HFFc6 (cell line): ENCODE results near the gene PIK3C3. TPM values are rescaled to one million over a fixed set of nuclear protein-coding genes. Genes with fewer than 3 reads are reported as not detected.

Source experiments
- DNase-seq: peaks from one replicate; pipeline ENCODE4 v3.0.0-alpha.2; 2018
- H3K27ac Mint-ChIP-seq: 2 replicates; pipeline ENCODE4 v1.8.0; 2020; ENCODE audit warnings: mild to moderate bottlenecking, mixed read lengths
- H3K27me3 Mint-ChIP-seq: 2 replicates; pipeline ENCODE4 v1.8.0; 2021; ENCODE audit warnings: mild to moderate bottlenecking, moderate library complexity, mixed read lengths; ENCODE audit not compliant: insufficient read depth
- H3K36me3 Mint-ChIP-seq: 2 replicates; pipeline ENCODE4 v1.8.0; 2021; ENCODE audit warnings: low read depth, mixed read lengths
- H3K4me1 Mint-ChIP-seq: 2 replicates; pipeline ENCODE4 v1.8.0; 2020; ENCODE audit warnings: low read depth, mixed read lengths
- H3K4me3 Mint-ChIP-seq: 2 replicates; pipeline ENCODE4 v1.8.0; 2020; ENCODE audit warnings: mild to moderate bottlenecking, moderate library complexity, mixed read lengths
- H3K9me3 Mint-ChIP-seq: 2 replicates; pipeline ENCODE4 v1.8.0; 2020; ENCODE audit warnings: mild to moderate bottlenecking, mixed read lengths
- CTCF ChIP-seq: fragments of 200-600 bp; sonication (generic); IDR thresholded peaks from 2 replicates; pipeline ENCODE4 v1.5.0; 2021; ENCODE audit warnings: antibody characterized with exemption, mild to moderate bottlenecking
- total RNA-seq, 6 experiments: library from RNA; stranded (reverse); fragmentation: NEBNext Ultra II Directional; extraction: Animal tissue kit (Norgen Biotek cat#: 25700); gene quantifications; 2 replicates in 1 of 6; 3 replicates in 5 of 6; pipeline ENCODE4 v1.2.3, GENCODE V29; 2021

The PIK3C3 gene
- total RNA-seq, 6 experiments from 2014 or later = 38.3 to 61.7 (median 47.6) TPM

DNA sequence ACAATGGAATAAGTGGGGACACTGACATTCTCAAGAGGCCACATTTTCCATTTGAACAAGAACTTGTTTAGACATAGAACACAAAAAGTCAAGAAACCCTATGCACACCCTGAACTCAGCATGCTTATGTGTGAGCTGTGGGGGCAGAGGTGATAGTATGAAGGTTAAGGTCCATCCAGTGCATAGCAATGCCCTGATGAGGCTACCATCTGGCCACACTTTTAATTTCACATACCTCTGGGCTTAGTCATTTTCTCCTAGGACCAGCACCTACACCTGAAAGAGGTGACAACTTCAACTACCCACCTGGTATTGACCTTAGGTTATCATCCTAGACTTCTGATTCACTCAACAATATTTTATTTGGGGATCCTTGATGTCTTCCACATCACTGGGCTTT lies 139.8 kb downstream of the PIK3C3 start:
- TF ChIP-seq CTCF = no peak
- H3K9me3 Mint-ChIP-seq = no peaks in the 10 kb centered on the region
- no peaks in the 10 kb centered on the region; the same call in 1 of the 2 replicates for H3K27me3 Mint-ChIP-seq
- no peak for DNase-seq
- H3K4me1 Mint-ChIP-seq = no peaks in the 10 kb centered on the region
- no peak overlapping the region for H3K4me3 Mint-ChIP-seq
- H3K27ac Mint-ChIP-seq = no peak overlapping the region
- no peaks in the 10 kb centered on the region for H3K36me3 Mint-ChIP-seq

GRCh38 chr18:42095732-42096377 lies 140.8 kb downstream of the PIK3C3 start:
- H3K36me3 Mint-ChIP-seq = no peaks in the 10 kb centered on the region
- no peak for TF ChIP-seq CTCF
- no peak overlapping the region for H3K27ac Mint-ChIP-seq
- no peaks in the 10 kb centered on the region for H3K9me3 Mint-ChIP-seq
- H3K27me3 Mint-ChIP-seq = no peaks in the 10 kb centered on the region; the same call in 1 of the 2 replicates
- DNase-seq = no peak
- no peak overlapping the region for H3K4me3 Mint-ChIP-seq
- H3K4me1 Mint-ChIP-seq = no peaks in the 10 kb centered on the region

DNA sequence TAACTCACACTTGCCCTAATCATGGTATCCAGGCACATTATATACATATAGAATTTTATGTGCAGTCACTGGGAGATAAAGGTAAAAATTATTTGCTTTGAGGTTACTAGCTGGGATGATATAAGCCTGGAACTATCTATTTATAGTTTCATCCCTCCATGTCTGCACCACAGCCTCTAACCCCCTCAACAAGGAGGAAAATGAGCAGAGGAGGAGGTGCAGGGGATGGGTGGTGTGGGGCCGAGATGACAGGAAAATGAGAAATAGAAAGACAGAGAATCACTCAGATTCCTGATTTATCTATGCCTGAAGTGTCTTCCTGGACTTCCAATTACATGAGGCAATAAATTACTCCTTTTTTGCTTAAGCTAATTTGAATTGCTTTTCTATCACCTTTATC lies 145.2 kb downstream of the PIK3C3 start:
- H3K4me1 Mint-ChIP-seq = no peaks in the 10 kb centered on the region
- TF ChIP-seq CTCF = no peak
- no peak overlapping the region for H3K27ac Mint-ChIP-seq
- DNase-seq = no peak
- peaks cover 3% of the 10 kb centered on the region for H3K27me3 Mint-ChIP-seq
- H3K9me3 Mint-ChIP-seq = no peaks in the 10 kb centered on the region
- H3K4me3 Mint-ChIP-seq = no peak overlapping the region
- H3K36me3 Mint-ChIP-seq = no peaks in the 10 kb centered on the region

- H3K27ac Mint-ChIP-seq = no peak overlapping the region
- H3K4me3 Mint-ChIP-seq = no peak overlapping the region
- peaks cover 3% of the 10 kb centered on the region for H3K27me3 Mint-ChIP-seq
- H3K4me1 Mint-ChIP-seq = no peaks in the 10 kb centered on the region
- H3K36me3 Mint-ChIP-seq = no peaks in the 10 kb centered on the region
- no peak for DNase-seq
- H3K9me3 Mint-ChIP-seq = no peaks in the 10 kb centered on the region
- no peak for TF ChIP-seq CTCF
Observed at GRCh38 chr18:42100911-42101310, 145.9 kb downstream of the PIK3C3 start.

DNA sequence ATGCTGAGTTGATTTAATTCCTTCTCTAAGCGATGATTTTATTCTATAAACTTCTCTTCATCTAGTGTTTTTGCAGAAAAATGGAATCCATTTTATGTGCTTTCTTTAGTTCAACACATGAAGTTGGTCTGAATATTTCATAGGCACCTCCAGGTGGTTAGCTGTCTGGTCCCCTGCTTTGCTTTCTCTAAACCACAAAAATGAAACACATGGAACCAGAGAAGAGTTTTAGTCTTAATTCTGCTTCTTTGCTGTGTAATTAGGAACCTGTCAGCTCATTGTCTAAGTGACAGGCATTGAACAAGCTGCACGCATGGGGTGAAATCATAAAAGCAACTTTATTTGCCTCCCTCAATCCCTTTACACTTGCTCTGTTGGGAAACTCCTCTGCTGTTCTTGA lies 150.4 kb downstream of the PIK3C3 start:
- no peaks in the 10 kb centered on the region for H3K9me3 Mint-ChIP-seq
- no peaks in the 10 kb centered on the region for H3K4me1 Mint-ChIP-seq
- peaks cover 6% of the 10 kb centered on the region for H3K27me3 Mint-ChIP-seq
- DNase-seq = no peak
- no peak for TF ChIP-seq CTCF
- no peak overlapping the region for H3K4me3 Mint-ChIP-seq
- no peak overlapping the region for H3K27ac Mint-ChIP-seq
- H3K36me3 Mint-ChIP-seq = no peaks in the 10 kb centered on the region

- H3K4me1 Mint-ChIP-seq = no peaks in the 10 kb centered on the region
- no peaks in the 10 kb centered on the region for H3K36me3 Mint-ChIP-seq
- H3K4me3 Mint-ChIP-seq = no peak overlapping the region
- no peak for TF ChIP-seq CTCF
- no peaks in the 10 kb centered on the region for H3K9me3 Mint-ChIP-seq
- peaks cover 6% of the 10 kb centered on the region for H3K27me3 Mint-ChIP-seq
- H3K27ac Mint-ChIP-seq = no peak overlapping the region
- DNase-seq = no peak
Observed at GRCh38 chr18:42106784-42107183, 151.8 kb downstream of the PIK3C3 start.
